HepG2 (cell line): ENCODE data around the gene LIPC. TPM values are rescaled to one million over a fixed set of nuclear protein-coding genes. Genes with fewer than 3 reads are reported as not detected.

Experiments
- ATAC-seq: fragments of 200-7000 bp; cut with Tn5 transposase; 3 replicates; pipeline ENCODE4 v1.9.1; 2020; ENCODE audit warnings: mild to moderate bottlenecking, moderate library complexity
- BruUV-seq: library from RNA; stranded (reverse); fragments of 400-500 nt; replicated peaks from 2 replicates; lab custom pipeline; 2021; lab: Mats Ljungman, UMichigan
- CTCF ChIA-PET: fragments of 300-600 bp; formaldehyde crosslinking; extraction: SDS; loops from one replicate; lab custom pipeline; 2021; ENCODE audit warnings: low total read pairs, inconsistent platforms, low intra/inter-chr PET ratio; lab: Yijun Ruan, JAX
- POLR2A ChIA-PET: fragments of 350-600 bp; sonication (Branson Sonifier 250); formaldehyde crosslinking; loops from one replicate; lab custom pipeline; 2020; ENCODE audit warnings: antibody characterized with exemption, inconsistent platforms; lab: Yijun Ruan, JAX
- DNase-seq: peaks from one replicate; pipeline ENCODE4 v3.0.0-alpha.2; 2015; ENCODE audit warnings: low spot score
- FAIRE-seq: peaks from 3 replicates; lab custom pipeline; 2011; peaks lifted over from hg19 to GRCh38; lab: Jason Lieb, UNC
- H2AFZ ChIP-seq: one replicate; pipeline ENCODE4 v1.6.1; 2011; ENCODE audit warnings: low read length, inconsistent platforms
- H3K27ac ChIP-seq: fragments of 300-600 bp; 3 replicates; pipeline ENCODE4 v1.8.0; 2011; ENCODE audit warnings: mixed run types, mild to moderate bottlenecking, mixed read lengths, low read length, inconsistent platforms; ENCODE audit not compliant: insufficient read depth; ENCODE audit errors: extremely low read length
- H3K27me3 ChIP-seq, 2 experiments: fragments of 200-600 bp in 1 of 2; 2 replicates in 1 of 2; 3 replicates in 1 of 2; pipeline versions ENCODE4 v1.6.0 to v1.8.0; 2011; ENCODE audit warnings: low read length in 2 of 2, mild to moderate bottlenecking in 2 of 2, moderate library complexity in 2 of 2, inconsistent platforms in 1 of 2; ENCODE audit not compliant: insufficient read depth in 2 of 2, control insufficient read depth in 1 of 2
- H3K36me3 ChIP-seq, 2 experiments: fragments of 200-600 bp in 1 of 2; replicated peaks in 1 of 2; 2 replicates in 1 of 2; 3 replicates in 1 of 2; pipeline versions ENCODE4 v1.5.1 to v1.8.0; 2011; ENCODE audit warnings: low read length in 2 of 2, inconsistent platforms in 1 of 2; ENCODE audit not compliant: insufficient read depth in 2 of 2, control insufficient read depth in 1 of 2
- H3K4me1 ChIP-seq: 2 replicates; pipeline ENCODE4 v1.5.1; 2012; ENCODE audit warnings: low read length, inconsistent platforms; ENCODE audit not compliant: insufficient read depth
- H3K4me2 ChIP-seq: 2 replicates; pipeline ENCODE4 v1.6.0; 2011; ENCODE audit warnings: low read depth, low read length, inconsistent platforms
- H3K4me3 ChIP-seq, 3 experiments: fragments of 200-600 bp in 1 of 3; sonication (generic), shearing (Covaris generic) in 1 of 3; replicated peaks in 1 of 3; 2 replicates each; pipeline ENCODE4 v1.5.1; 2011 to 2016; ENCODE audit warnings: low read length in 3 of 3, inconsistent platforms in 2 of 3, low read depth in 2 of 3, mild to moderate bottlenecking in 2 of 3, control low read depth in 1 of 3, mixed read lengths in 1 of 3; ENCODE audit not compliant: insufficient read depth in 1 of 3
- H3K79me2 ChIP-seq: one replicate; pipeline ENCODE4 v1.6.1; 2011; ENCODE audit warnings: low read length, inconsistent platforms; ENCODE audit not compliant: insufficient read depth
- H3K9ac ChIP-seq: 2 replicates; pipeline ENCODE4 v1.6.0; 2011; ENCODE audit warnings: mild to moderate bottlenecking, low read depth, low read length, inconsistent platforms; ENCODE audit not compliant: insufficient read depth
- H3K9me3 ChIP-seq: 2 replicates; pipeline ENCODE4 v1.5.1; 2012; ENCODE audit warnings: mild to moderate bottlenecking, low read length
- H4K20me1 ChIP-seq: 2 replicates; pipeline ENCODE4 v1.6.0; 2011; ENCODE audit warnings: inconsistent platforms, mild to moderate bottlenecking, low read length, moderate library complexity; ENCODE audit not compliant: insufficient read depth
- ZFP90 ChIP-seq: sonication (generic); formaldehyde crosslinking; IDR thresholded peaks from 2 replicates; pipeline ENCODE4 v1.8.0; 2022; ENCODE audit warnings: missing genetic modification reagents, mild to moderate bottlenecking, inconsistent platforms, borderline replicate concordance
- ZNF180 ChIP-seq: sonication (generic); formaldehyde crosslinking; IDR thresholded peaks from 2 replicates; pipeline ENCODE4 v1.4.0; 2020; ENCODE audit warnings: low read depth, missing genetic modification reagents, borderline replicate concordance
- WGBS: methylation state at CpG from one replicate; pipeline ENCODE4 v1.1.6; 2017; ENCODE audit warnings: low lambda C conversion rate; 5-methylcytosine and 5-hydroxymethylcytosine counted together
- in situ Hi-C: cut with HindIII; loops from 2 replicates; pipeline ENCODE4 v1.10.0; 2017; ENCODE audit warnings: low pct_unique_long_range_greater_than_20kb; ENCODE audit not compliant: extremely low pct_ligation_motif_present
- intact Hi-C: fragments of 100-400 bp; cut with micrococcal nuclease; formaldehyde crosslinking; loops from one replicate; pipeline ENCODE4 v1.10.0; 2022; ENCODE audit not compliant: unreplicated experiment
- polyA plus RNA-seq, 8 experiments: library from polyadenylated mRNA; depleted of rRNA in 3 of 8; stranded (reverse) in 7 of 8; unstranded in 1 of 8; fragments of >200 nt; fragmentation: Illumina TruSeq in 4 of 8; extraction: Trizol in 4 of 8; gene quantifications; 2 replicates each; pipeline versions ENCODE4 v1.2.1 to v1.2.3, GENCODE V29; 2011 to 2016; ENCODE audit warnings: low read depth in 4 of 8, missing spikeins in 1 of 8, mixed read lengths in 1 of 8; ENCODE audit not compliant: insufficient read depth in 1 of 8
- total RNA-seq, 5 experiments: library from RNA; depleted of rRNA; stranded (reverse); fragments of >200 nt; fragmentation: Illumina TruSeq; extraction: Trizol; gene quantifications; 2 replicates each; pipeline ENCODE4 v1.2.3, GENCODE V29; 2016; ENCODE audit warnings: low read depth in 1 of 5
- TF ChIP-seq, protein P1 (sequence below): sonication (generic); formaldehyde crosslinking; IDR thresholded peaks from 2 replicates; pipeline ENCODE4 v1.5.0; 2020; ENCODE audit warnings: mild to moderate bottlenecking, missing genetic modification reagents, borderline replicate concordance
- TF ChIP-seq, protein P2 (sequence below), 2 experiments: fragments of 450-650 bp in 1 of 2; sonication (generic) in 1 of 2; formaldehyde crosslinking in 1 of 2; IDR thresholded peaks; 2 replicates each; pipeline versions ENCODE4 v1.6.1 to v1.8.0; 2016 to 2022; ENCODE audit warnings: antibody characterized with exemption in 1 of 2, mild to moderate bottlenecking in 1 of 2, missing genetic modification reagents in 1 of 2

LIPC gene
- total and polyA plus RNA-seq, 2 of the 13 experiments (the other 11 are each of a cell fraction or from before 2014, with no cell fraction given), result 26.0 to 38.0 TPM

DNA sequence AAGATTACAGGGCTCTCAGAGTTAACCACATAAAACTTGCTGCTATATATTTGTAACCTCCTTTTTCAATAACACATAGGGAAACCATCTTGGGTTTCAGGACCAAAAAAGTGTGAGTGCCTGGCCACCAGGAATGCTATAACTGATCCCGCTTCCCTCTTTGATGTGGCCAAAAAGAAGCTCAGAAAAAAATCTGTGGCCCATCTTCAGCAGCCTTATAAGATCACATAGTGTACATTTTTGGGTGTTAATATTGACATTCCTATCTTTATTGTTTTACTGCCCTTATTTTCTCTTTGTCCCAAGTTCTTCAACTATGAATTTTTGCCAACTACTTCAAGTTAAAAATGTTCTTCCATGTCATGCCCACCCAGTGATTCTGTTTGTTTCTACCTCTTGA, 102.8 kb downstream of the LIPC start:
- peaks cover 28% of the 10 kb centered on the region for H3K4me1 ChIP-seq
- CTCF ChIA-PET, result no interaction called here
- H3K4me3 ChIP-seq, result no peak overlapping the region
- no peak for ATAC-seq
- intact Hi-C loops, result no loop called here
- no peak overlapping the region for H3K27ac ChIP-seq
- H3K4me2 ChIP-seq, result no peak overlapping the region
- no peak overlapping the region for H2AFZ ChIP-seq
- DNase-seq, result no peak
- WGBS, result 100% methylated on average over 1 of the region's 1 CpG
- TF ChIP-seq ZNF180 (CRISPR knock-in tag) (no peak), ZFP90 (CRISPR knock-in tag) (no peak)
- TF ChIP-seq, protein P1, sequence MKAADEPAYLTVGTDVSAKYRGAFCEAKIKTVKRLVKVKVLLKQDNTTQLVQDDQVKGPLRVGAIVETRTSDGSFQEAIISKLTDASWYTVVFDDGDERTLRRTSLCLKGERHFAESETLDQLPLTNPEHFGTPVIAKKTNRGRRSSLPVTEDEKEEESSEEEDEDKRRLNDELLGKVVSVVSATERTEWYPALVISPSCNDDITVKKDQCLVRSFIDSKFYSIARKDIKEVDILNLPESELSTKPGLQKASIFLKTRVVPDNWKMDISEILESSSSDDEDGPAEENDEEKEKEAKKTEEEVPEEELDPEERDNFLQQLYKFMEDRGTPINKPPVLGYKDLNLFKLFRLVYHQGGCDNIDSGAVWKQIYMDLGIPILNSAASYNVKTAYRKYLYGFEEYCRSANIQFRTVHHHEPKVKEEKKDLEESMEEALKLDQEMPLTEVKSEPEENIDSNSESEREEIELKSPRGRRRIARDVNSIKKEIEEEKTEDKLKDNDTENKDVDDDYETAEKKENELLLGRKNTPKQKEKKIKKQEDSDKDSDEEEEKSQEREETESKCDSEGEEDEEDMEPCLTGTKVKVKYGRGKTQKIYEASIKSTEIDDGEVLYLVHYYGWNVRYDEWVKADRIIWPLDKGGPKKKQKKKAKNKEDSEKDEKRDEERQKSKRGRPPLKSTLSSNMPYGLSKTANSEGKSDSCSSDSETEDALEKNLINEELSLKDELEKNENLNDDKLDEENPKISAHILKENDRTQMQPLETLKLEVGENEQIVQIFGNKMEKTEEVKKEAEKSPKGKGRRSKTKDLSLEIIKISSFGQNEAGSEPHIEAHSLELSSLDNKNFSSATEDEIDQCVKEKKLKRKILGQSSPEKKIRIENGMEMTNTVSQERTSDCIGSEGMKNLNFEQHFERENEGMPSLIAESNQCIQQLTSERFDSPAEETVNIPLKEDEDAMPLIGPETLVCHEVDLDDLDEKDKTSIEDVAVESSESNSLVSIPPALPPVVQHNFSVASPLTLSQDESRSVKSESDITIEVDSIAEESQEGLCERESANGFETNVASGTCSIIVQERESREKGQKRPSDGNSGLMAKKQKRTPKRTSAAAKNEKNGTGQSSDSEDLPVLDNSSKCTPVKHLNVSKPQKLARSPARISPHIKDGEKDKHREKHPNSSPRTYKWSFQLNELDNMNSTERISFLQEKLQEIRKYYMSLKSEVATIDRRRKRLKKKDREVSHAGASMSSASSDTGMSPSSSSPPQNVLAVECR (CRISPR knock-in tag), result no peak
- TF ChIP-seq, protein P2, sequence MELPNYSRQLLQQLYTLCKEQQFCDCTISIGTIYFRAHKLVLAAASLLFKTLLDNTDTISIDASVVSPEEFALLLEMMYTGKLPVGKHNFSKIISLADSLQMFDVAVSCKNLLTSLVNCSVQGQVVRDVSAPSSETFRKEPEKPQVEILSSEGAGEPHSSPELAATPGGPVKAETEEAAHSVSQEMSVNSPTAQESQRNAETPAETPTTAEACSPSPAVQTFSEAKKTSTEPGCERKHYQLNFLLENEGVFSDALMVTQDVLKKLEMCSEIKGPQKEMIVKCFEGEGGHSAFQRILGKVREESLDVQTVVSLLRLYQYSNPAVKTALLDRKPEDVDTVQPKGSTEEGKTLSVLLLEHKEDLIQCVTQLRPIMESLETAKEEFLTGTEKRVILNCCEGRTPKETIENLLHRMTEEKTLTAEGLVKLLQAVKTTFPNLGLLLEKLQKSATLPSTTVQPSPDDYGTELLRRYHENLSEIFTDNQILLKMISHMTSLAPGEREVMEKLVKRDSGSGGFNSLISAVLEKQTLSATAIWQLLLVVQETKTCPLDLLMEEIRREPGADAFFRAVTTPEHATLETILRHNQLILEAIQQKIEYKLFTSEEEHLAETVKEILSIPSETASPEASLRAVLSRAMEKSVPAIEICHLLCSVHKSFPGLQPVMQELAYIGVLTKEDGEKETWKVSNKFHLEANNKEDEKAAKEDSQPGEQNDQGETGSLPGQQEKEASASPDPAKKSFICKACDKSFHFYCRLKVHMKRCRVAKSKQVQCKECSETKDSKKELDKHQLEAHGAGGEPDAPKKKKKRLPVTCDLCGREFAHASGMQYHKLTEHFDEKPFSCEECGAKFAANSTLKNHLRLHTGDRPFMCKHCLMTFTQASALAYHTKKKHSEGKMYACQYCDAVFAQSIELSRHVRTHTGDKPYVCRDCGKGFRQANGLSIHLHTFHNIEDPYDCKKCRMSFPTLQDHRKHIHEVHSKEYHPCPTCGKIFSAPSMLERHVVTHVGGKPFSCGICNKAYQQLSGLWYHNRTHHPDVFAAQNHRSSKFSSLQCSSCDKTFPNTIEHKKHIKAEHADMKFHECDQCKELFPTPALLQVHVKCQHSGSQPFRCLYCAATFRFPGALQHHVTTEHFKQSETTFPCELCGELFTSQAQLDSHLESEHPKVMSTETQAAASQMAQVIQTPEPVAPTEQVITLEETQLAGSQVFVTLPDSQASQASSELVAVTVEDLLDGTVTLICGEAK (IDR thresholded peaks at IDR 0.05), result no peak
- TF ChIP-seq, protein P2 (CRISPR knock-in tag; IDR thresholded peaks at IDR 0.05), result no peak
- TF ChIP-seq, all 625 proteins: peak for 0
- no TSS peak for BruUV-seq
- FAIRE-seq, result no peak
- peaks cover 0 to 1% of the 10 kb centered on the region in 2 experiments; a peak in 1 of 5 replicates for H3K36me3 ChIP-seq
- no peaks in the 10 kb centered on the region for H3K9me3 ChIP-seq
- H4K20me1 ChIP-seq, result no peaks in the 10 kb centered on the region
- POLR2A ChIA-PET, result interaction anchor here (1.2 kb wide), 1 partner anchor 67 kb away, joined by 5 read pairs; no protein-coding TSS in a partner anchor
- no peak overlapping the region for H3K9ac ChIP-seq
- H3K79me2 ChIP-seq, result no peaks in the 10 kb centered on the region
- in situ Hi-C loops, result loop anchor here (5.0 kb wide), 1 partner anchor 48 kb away; no protein-coding TSS in a partner anchor
- H3K27me3 ChIP-seq, result no peaks in the 10 kb centered on the region
